NK-92 (cell line): ENCODE results near the gene ENO3.

Source experiments
- DNase-seq: peaks from one replicate; lab custom pipeline; 2025; ENCODE audit not compliant: unreplicated experiment; lab: John Stamatoyannopoulos, UW

Gene ENO3

DNA sequence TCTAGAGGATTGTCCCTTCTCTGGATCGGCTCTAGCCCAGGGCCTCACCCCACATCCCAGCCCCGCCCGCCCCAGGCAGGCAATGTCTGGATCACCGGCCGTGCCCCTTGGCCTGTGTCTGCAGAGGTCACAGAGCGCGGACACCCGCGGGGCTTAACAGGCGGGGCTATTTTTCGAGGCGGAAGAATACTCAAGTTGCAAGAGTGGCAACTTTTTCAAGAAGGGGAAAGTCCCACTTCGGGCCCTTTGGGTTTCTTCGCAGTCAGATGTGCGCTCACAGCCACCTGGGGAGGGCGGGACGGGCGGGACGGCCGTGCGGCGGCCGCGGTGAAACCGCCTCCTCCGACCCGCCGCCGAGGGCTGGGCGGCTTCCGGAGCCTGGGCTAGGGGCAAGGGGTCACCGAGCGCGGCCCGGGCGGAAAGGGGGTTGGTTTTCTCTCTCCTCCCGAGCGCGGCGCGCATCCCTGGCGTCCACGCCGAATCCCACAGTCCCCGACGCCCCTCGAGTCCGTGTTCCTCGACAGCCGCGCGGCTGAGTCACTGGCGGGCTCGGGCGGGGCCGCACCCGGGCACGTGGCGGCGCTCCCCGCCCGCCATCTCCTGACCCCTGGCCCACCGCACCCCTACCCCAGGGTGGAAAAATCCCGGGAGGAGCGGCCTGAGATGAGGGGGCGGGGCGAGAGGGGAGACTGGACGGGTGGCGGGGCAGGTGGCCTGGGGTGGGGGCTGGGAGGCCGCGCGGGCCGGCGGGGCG lies 1.4 kb upstream of the ENO3 start:
- no peak for DNase-seq

- no peak for DNase-seq
These were observed 709 bp upstream of the ENO3 start for GRCh38 chr17:4950075-4950745.

- DNase-seq, result no peak
These were observed 567 bp downstream of the ENO3 start for GRCh38 chr17:4951486-4951885.

DNA sequence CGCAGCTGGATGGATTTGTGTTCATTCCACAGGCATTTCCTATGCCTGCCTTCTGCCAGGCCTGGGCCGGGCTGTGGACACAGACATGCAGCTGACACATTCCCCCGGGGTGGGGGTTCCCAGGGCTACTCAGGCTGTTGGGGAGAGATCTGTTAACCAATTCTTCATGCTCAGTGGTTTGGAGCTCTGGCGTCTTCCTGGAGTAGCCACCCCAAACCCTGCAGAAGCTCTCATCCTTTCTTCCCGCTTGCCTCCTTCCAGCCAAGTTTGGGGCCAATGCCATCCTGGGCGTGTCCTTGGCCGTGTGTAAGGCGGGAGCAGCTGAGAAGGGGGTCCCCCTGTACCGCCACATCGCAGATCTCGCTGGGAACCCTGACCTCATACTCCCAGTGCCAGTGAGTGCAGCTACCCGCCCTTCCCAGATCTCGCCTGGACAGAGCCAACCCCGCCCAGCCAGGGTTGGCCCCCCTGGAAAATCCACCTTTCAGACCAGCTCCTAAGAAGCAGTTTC lies 2.6 kb downstream of the ENO3 start:
- DNase-seq, result no peak

- DNase-seq, result no peak
These were observed 4.2 kb downstream of the ENO3 start for GRCh38 chr17:4955091-4955490.

DNA sequence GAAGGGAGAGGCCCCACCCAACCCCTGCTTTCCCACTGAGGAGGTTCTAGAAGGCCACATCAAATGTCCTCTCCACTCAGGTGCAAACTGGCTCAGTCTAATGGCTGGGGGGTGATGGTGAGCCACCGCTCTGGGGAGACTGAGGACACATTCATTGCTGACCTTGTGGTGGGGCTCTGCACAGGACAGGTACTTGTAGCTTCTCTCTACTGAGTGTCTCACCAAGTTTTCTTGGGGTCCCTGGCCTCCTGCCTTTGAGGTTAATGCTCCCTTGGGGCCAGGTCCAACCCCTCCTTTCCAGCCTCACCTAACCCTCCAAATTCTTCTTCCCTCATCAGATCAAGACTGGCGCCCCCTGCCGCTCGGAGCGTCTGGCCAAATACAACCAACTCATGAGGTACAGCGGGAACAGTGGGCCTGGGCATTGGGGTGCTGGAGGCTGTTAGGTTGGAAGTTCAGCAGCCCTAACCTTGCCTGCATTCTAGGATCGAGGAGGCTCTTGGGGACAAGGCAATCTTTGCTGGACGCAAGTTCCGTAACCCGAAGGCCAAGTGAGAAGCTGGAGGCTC lies 5.7 kb downstream of the ENO3 start:
- no peak for DNase-seq

DNA sequence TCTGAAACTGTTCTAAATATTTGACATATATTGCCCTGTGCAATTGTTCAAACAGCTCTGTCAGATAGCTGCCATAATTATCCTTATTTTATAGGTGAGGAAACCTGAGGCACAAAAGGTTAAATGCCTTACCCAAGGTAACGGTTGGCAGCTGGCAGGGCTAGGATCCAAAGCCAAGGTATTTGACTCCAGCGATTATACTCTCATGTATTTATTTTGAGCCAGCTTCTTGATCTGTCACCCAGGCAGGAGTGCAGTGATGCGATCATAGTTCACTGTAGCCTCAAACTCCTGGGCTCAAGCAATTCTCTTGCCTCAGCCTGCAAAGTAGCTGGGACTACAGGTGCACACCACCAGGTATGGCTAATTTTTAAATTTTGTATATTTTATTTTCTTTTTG lies 7.2 kb downstream of the ENO3 start:
- no peak for DNase-seq

- DNase-seq, result no peak
These were observed 8.5 kb downstream of the ENO3 start for GRCh38 chr17:4959261-4959965.

DNA sequence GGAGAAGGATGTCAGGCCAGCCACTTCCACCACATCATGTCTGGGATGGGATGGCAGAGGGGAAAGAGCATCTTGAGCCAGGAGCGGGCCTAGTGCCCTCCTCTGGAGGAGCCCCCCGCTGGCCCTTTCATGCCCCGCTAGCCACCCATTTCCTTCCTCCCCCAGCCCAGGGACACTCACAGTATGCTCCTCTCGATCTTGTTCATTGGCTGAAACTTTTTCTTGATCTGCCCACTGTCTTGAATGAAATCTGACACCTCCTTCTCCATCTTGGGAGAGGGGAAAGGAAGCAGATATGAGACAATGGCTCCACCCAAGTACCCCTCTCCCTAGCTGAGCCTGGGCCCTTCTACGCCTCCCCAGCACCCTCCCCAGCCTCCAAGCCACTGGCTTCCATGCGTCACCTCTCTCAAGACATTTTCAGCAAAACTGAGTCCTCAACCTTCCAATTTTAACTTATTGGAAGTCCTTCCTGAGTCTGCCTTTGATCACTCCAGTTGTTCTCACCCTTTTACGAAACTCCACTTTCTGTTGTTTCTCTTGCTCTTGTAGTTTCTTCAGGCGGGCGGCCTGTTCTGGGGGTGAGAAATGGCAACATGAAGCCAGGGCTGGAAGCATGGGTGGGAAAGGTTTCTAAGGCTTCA lies 9.5 kb downstream of the ENO3 start:
- no peak for DNase-seq

GRCh38 chr17:4965311-4965986 lies 14.5 kb downstream of the ENO3 start:
- DNase-seq, result no peak

DNA sequence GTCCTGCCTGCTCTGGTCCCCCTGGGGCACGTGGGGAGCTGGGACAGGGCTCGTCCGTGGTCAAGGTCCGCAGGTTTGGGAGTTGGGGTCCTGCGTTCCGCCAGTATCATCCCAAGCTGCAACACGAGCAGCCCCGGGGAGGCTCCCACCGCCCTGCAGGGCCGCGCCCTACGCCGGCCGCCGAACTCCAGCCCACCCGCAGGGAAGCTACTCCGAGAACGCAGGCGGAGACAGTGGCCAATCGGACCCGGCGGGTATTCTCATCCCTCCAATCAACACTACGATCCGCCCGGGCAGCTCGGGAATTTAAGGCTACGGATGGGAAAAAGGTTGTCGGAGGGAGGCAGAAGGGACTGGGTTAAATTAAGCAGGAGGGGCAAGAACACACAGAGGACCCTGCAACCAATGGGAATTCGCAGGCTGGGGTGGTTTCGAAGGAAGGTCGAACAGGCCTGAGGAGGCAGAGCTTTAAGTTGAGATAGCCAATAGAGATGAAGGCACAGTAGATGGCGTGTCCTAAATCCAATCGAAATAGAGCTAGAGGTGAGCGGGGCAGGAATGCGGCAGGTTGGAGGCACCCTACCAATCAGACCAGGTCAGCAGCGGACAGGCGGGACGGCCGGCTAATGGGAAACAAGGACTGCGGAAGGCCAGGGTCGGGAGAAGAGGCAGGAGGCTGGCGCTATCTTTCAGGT lies 16.1 kb downstream of the ENO3 start:
- peak; percentile 72 for DNase-seq

DNA sequence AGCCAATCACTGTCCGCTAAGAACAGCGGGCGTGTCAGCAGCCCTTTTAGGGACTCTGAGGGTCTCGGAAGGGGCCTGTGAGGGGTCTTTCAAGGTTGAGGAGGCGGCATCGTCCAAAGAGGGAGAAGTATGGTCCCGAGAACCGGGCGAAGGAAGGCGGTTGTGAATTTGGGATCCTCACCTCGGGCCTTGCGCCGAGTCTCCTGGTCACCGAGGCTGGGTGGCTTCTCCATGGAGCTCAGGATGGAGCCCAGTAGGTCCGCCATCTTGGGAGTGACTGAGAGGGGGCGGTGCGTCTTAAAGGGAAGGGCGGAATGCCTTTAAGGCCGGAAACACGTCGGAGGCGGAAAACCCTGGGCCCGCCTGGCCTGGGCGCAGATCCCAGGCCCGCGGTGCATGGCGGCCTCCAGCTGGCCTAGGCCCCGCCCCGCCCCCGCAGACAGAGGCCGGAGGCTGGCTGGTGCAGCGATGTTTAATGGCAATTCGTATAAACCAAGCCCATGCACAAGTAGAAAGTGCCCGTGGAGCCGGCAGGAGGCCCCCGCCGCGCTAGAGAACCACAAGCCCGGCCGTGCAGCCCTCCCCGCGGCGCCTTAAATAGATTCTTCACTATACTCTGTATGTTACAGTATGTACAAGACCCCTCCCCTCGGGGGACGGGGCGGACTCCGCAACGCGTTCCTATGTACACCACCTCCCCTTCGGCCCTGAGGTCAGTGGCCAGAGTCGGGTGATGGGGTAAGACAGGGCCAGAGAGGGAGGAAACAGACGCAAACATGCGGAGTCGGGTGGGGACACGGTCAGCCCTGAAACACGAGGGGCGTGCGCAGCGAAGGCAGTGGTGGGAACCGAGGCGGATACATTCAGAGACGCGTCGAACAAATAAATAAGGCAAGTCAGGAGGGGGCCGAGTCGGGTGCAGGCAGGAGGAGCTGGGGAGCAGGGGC lies 16.9 kb downstream of the ENO3 start, which contains the start of gene SPAG7:
SPAG7 (minus strand) TSS at position 279 of the 947 bp plus-strand sequence; CDS start at position 266, 13 bp downstream.
- DNase-seq, result no peak

DNA sequence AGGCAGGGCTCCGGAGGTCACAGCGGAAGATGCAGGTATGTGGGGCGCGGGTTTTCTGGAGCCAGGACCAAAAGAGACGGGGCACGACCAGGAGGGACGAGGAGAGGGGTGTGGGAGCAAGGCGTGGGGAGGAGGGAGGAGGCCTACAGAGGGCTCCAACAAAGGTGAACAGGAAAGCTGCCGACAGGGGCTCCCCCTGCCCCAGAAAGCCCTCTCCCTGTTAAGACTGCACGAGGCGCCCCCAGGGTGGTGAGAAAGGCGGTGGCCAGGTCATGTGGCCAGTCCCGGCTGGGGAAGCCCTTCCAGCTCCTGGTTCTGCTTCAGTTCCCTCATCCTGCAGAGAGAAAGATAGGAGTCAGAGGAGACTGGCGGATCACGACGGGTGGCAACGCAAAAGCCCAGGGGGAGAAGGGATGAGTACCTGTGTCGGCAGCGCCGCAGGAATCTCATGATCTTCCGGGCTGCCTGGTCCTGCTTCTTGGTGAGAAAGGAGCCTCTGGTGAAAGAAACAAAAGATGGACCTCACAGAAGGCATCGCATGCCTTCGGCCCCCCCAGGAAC lies 17.6 kb downstream of the ENO3 start:
- DNase-seq, result no peak

DNA sequence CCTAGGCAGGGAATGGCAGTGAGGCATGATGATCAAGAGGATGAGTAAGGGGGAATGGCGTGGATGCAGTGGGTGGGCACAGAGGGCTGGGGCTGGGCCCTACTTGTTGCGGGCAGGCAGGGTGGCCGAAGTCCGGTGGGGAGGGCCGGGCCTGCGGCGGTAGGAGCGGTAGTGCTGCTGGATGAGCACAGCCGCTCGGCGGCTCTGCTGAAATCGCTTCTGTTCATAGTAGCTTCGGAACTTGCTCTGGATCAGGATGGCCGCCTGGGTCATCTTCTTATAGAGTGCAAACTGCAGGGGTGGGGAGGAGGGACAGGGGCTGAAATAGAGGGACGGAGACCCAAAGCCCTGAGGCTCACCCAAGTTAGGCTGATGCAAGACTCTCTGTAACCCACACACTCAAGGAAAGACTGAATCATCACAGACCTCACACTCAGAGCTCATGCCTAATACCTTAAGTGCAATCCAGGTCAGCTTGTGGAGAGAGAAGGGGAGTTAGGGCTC lies 18.2 kb downstream of the ENO3 start:
- no peak for DNase-seq

GRCh38 chr17:4969551-4970173 lies 18.7 kb downstream of the ENO3 start:
- no peak for DNase-seq

GRCh38 chr17:4970273-4970672 lies 19.4 kb downstream of the ENO3 start:
- DNase-seq, result no peak

DNA sequence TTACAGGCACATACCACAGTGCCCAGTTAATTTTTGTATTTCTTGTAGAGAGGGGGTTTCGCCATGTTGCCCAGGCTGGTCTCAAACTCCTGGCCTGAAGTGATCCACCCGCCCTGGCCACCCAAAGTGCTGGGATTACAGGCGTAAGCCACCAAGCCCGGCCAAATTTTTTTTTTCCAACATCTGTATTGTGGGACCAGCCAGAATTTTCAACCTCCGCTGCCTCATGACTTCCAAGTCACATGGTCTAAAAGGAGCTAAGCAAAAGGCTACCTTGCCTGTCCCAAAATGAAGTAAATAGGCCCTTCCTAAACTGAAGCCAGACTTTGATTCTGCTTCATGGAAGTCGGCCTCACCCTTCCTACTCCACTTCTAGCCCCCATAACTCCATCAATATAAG lies 20.9 kb downstream of the ENO3 start:
- DNase-seq, result no peak

DNA sequence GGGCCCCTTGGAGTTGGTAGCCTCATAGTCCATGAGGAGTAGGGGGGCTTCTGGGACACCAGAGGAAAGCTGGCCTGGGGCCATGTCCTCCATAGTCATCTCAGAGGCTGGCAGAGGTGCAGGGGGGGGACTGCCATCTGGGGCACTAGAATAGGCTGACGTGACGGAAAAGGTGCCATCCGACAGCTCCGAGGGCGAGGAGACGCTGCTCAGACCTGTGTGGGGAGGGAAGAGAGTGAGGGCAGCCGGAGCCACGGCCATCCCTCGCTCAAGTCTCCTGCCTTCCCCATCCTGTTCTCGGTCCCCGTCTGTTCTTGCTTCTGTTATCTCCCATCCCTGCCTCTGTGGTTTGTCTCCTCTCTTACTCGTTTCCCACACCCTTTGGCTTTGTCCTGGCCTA lies 21.4 kb downstream of the ENO3 start:
- DNase-seq, result no peak
